Memory B cell (primary cell): ENCODE results near the gene SLC30A7.
"Not testable (repeated sequence)": the region's sequence is repeated elsewhere in the genome, so short reads cannot be mapped to it uniquely, and the experiment has no call there.

Experiments used
- ATAC-seq: fragments of 150-1000 bp; cut with Tn5 transposase; 2 replicates; pipeline ENCODE4 v1.10.0; 2021; ENCODE audit warnings: low read depth, mild to moderate bottlenecking, moderate library complexity
- DNase-seq, 2 donors: peaks; one replicate each; pipeline ENCODE4 v3.0.0; 2022; ENCODE audit warnings: low spot score in 2 of 2
- H3K27ac Mint-ChIP-seq: one replicate; pipeline ENCODE4 v1.8.0; 2022; ENCODE audit warnings: mild to moderate bottlenecking, moderate library complexity, mixed read lengths
- H3K27me3 Mint-ChIP-seq: one replicate; pipeline ENCODE4 v1.8.0; 2022; ENCODE audit warnings: mixed read lengths
- H3K36me3 Mint-ChIP-seq: one replicate; pipeline ENCODE4 v1.8.0; 2022; ENCODE audit warnings: mild to moderate bottlenecking, mixed read lengths
- H3K4me1 Mint-ChIP-seq: one replicate; pipeline ENCODE4 v1.8.0; 2022; ENCODE audit warnings: mixed read lengths
- H3K4me3 Mint-ChIP-seq: one replicate; pipeline ENCODE4 v1.8.0; 2022; ENCODE audit warnings: mild to moderate bottlenecking, moderate library complexity, mixed read lengths
- H3K9me3 Mint-ChIP-seq: one replicate; pipeline ENCODE4 v1.8.0; 2022; ENCODE audit warnings: mixed read lengths

SLC30A7 gene

GRCh38 chr1:100875228-100875627, 20.7 kb upstream of the SLC30A7 start:
- no peaks in the 10 kb centered on the region for H3K36me3 Mint-ChIP-seq
- ATAC-seq (no peak), DNase-seq (no peak)
- H3K27me3 Mint-ChIP-seq = no peaks in the 10 kb centered on the region
- no peak overlapping the region for H3K27ac Mint-ChIP-seq
- H3K9me3 Mint-ChIP-seq = no peaks in the 10 kb centered on the region
- H3K4me1 Mint-ChIP-seq = no peaks in the 10 kb centered on the region
- no peak overlapping the region for H3K4me3 Mint-ChIP-seq

DNA sequence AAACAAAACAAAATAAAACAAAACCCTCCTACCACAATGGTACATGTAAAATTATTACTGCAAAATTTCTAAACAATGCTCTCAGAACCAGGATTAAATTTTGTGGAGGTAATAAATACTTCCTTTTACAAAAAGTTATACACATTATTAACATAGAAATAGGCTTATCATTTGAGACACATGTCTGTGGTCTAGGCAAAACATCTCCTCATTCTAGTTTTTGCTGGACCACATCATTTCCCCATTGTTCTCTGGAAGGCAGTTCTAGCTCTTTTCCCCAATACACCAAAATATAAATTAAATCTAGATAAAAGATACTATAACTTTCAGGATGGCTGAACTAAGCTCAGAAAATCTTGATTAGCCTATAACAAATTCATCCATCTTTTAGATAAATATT, 19.6 kb upstream of the SLC30A7 start:
- Mint-ChIP-seq H3K27ac (no peak overlapping the region), H3K9me3 (no peaks in the 10 kb centered on the region), H3K36me3 (no peaks in the 10 kb centered on the region), H3K4me3 (no peak overlapping the region), H3K4me1 (no peaks in the 10 kb centered on the region), H3K27me3 (no peaks in the 10 kb centered on the region)
- no peak for DNase-seq
- ATAC-seq = no peak

DNA sequence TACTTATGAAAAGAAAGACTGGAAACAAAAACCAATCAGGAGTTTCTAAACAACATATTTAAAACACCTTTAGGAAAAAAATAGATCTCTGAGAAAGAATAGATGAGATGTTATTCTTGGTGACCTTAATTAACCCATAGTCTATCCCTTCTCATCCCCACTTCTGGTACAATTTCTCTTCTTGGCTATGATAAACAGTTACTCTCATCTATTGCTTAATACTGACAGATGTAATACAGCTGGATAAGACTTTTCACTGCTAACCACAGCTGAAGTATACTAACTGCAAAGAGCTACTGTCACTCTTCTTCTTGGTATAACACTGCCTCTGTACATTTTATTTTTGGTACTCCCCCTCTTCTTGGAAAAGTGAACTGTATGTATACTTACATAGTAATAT, 16.5 kb upstream of the SLC30A7 start:
- Mint-ChIP-seq H3K9me3 (no peaks in the 10 kb centered on the region), H3K27ac (no peak overlapping the region), H3K27me3 (no peaks in the 10 kb centered on the region), H3K4me3 (no peak overlapping the region), H3K36me3 (no peaks in the 10 kb centered on the region), H3K4me1 (no peaks in the 10 kb centered on the region)
- DNase-seq (no peak), ATAC-seq (no peak)

GRCh38 chr1:100881687-100882086, 14.2 kb upstream of the SLC30A7 start:
- no peaks in the 10 kb centered on the region for H3K9me3 Mint-ChIP-seq
- ATAC-seq = no peak
- H3K4me1 Mint-ChIP-seq = no peaks in the 10 kb centered on the region
- no peak overlapping the region for H3K27ac Mint-ChIP-seq
- H3K27me3 Mint-ChIP-seq = no peaks in the 10 kb centered on the region
- no peak overlapping the region for H3K4me3 Mint-ChIP-seq
- H3K36me3 Mint-ChIP-seq = no peaks in the 10 kb centered on the region
- DNase-seq = no peak

DNA sequence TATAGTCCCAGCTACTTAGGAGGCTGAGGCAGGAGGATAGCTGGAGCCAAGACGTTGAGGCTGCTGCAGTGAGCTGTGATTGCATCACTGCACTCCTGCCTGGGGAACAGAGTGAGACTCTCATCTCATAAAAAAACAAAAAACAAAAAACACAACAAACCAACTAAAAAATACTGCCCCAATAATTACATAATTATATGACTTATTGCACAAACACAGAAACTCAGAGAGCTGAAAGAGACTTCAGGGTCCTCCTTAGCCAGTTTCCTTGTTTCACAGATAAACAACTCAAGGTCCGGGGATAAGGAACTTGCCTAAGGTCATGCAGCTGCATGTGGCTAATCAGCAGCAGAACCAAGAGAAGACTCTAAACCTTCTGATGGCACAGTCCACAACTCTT, 13.2 kb upstream of the SLC30A7 start:
- DNase-seq (no peak), ATAC-seq (no peak)
- H3K4me1 Mint-ChIP-seq = no peaks in the 10 kb centered on the region
- no peaks in the 10 kb centered on the region for H3K36me3 Mint-ChIP-seq
- H3K27me3 Mint-ChIP-seq = no peaks in the 10 kb centered on the region
- no peak overlapping the region for H3K4me3 Mint-ChIP-seq
- no peaks in the 10 kb centered on the region for H3K9me3 Mint-ChIP-seq
- H3K27ac Mint-ChIP-seq = no peak overlapping the region

- H3K36me3 Mint-ChIP-seq = peaks cover 2% of the 10 kb centered on the region
- no peaks in the 10 kb centered on the region for H3K27me3 Mint-ChIP-seq
- H3K27ac Mint-ChIP-seq = no peak overlapping the region
- DNase-seq (no peak), ATAC-seq (no peak)
- no peaks in the 10 kb centered on the region for H3K4me1 Mint-ChIP-seq
- H3K4me3 Mint-ChIP-seq = no peak overlapping the region
- peaks cover 2% of the 10 kb centered on the region for H3K9me3 Mint-ChIP-seq
Measured at GRCh38 chr1:100883963-100884362, 11.9 kb upstream of the SLC30A7 start.

GRCh38 chr1:100889007-100889406, 6.9 kb upstream of the SLC30A7 start:
- not testable (repeated sequence) for H3K9me3 Mint-ChIP-seq, ATAC-seq, H3K27ac Mint-ChIP-seq, H3K27me3 Mint-ChIP-seq, DNase-seq, H3K4me3 Mint-ChIP-seq, H3K4me1 Mint-ChIP-seq
- peaks cover 13% of the 10 kb centered on the region for H3K36me3 Mint-ChIP-seq

DNA sequence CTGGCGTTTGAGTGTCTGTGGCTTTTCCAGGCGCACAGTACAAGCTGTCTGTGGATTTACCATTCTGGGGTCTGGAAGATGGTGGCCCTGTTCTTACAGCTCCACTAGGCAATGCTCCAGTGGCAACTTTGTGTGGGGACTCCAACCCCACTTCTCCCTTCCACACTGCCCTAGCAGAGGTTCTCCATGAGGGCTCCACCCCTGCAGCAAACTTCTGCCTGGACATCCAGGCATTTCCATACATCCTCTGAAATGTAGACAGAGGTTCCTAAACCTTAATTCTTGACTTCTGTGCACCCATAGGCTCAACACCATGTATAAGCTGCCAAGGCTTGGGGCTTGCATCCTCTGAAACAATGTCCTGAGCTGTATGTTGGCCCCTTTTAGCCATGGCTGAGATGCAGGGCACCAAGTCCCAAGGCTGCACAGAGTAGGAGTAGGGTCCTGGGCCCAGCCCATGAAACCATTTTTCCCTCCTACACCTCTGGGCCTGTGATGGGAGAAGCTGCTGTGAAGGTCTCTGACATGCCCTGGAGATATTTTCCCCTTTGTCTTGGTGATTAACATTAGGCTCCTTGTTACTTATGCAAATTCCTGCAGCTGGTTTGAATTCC, 5.9 kb upstream of the SLC30A7 start:
- H3K4me3 Mint-ChIP-seq, H3K4me1 Mint-ChIP-seq, H3K27ac Mint-ChIP-seq, H3K27me3 Mint-ChIP-seq, ATAC-seq, DNase-seq, H3K9me3 Mint-ChIP-seq: not testable (repeated sequence)
- peaks cover 13% of the 10 kb centered on the region for H3K36me3 Mint-ChIP-seq

- Mint-ChIP-seq H3K4me3 (no peak overlapping the region), H3K4me1 (peaks cover 7% of the 10 kb centered on the region), H3K27me3 (no peaks in the 10 kb centered on the region), H3K36me3 (peaks cover 13% of the 10 kb centered on the region), H3K9me3 (peaks cover 10% of the 10 kb centered on the region), H3K27ac (no peak overlapping the region)
- ATAC-seq (no peak), DNase-seq (no peak)
Measured at GRCh38 chr1:100891380-100891779, 4.5 kb upstream of the SLC30A7 start.

DNA sequence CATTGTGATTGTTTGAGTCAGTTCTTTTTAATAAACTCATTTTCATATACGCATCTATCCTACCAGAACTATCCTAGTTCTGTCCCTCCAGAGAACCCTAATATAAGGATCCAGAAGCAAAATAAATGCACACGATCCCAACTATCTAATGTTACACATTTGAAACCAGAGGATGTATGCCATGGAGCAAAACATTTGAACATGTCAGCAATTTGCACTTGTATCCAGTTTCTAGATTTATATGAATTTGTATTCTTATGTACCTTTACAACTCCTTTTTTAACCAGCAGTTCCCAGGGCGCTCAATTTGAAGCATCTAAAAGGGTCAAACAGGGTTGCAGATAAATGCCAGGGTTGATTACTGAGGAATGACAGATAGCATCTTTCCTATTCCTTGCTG, 3.3 kb upstream of the SLC30A7 start:
- Mint-ChIP-seq H3K4me1 (peaks cover 13% of the 10 kb centered on the region), H3K27ac (no peak overlapping the region), H3K4me3 (no peak overlapping the region), H3K9me3 (peaks cover 10% of the 10 kb centered on the region), H3K27me3 (no peaks in the 10 kb centered on the region), H3K36me3 (peaks cover 13% of the 10 kb centered on the region)
- no peak for DNase-seq
- no peak for ATAC-seq

DNA sequence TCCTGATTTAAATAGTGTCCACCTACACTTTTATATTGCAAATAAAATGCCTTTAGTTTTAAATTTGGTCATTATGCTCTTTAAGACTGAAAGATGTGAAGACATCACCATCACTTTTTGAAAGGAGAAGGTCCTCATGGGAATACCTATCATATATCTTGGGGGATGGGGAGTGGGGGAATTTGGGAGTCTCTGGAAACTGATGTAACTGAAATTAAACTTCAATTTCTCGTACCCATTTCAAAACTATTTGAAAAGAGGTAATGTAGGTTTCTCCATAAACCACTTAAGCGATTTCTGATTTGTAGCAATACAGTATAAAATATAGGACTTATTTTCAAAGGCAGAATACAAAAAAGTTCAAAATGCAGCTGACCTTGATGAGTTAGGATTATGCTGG, 2.2 kb upstream of the SLC30A7 start:
- H3K4me3 Mint-ChIP-seq = no peak overlapping the region
- ATAC-seq (no peak), DNase-seq (no peak)
- peaks cover 19% of the 10 kb centered on the region for H3K4me1 Mint-ChIP-seq
- no peaks in the 10 kb centered on the region for H3K27me3 Mint-ChIP-seq
- peaks cover 8% of the 10 kb centered on the region for H3K9me3 Mint-ChIP-seq
- peaks cover 10% of the 10 kb centered on the region for H3K36me3 Mint-ChIP-seq
- H3K27ac Mint-ChIP-seq = no peak overlapping the region

DNA sequence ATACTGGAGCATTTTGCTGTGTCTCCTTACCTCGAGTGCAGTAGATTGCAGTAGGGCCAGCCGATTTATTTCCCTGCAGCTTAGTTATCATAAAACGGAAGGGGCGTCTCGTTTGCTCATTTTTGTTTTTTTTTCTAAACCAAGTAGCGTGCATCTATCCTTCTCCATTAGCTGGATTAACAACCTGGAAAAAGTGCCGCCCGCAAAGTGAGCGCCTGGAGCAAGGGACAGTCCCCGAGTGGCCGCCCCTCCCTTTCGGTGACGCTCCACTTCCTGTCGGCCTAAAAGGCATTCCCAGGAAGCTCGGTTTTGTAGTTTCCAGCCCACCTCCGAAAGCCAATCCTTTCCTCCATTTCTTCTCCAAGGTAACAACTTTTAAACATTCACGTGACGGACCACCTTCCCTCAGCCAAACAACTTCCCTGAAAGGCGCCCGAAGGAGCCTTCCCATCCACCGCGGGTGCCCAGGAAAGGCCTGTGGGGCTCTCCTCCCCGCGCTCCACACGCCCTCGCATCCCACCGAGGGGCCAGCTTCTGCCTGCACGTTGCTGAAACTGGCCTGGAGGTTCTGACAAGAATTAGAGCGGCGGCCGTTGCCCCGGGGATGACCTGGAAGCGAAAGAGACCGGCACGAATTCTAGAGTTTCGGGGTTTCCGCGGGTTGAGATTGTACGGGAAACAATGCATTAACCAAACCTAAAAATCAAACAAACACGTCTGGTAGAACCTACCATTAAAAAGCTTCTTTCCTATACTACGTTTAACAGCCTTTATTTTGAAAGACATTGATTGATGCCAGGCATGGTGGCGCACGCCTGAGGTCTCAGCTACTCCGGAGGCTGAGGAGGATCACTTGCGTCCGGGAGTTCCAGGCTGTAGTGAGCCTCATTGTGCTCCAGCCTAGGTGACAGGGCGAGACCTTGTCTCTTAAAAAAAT, 1.0 kb upstream of the SLC30A7 start, which contains the start of gene EXTL2:
TSS of gene EXTL2 (minus strand) at position 240 of the 937 bp plus-strand sequence. CDS start 6,085 bp downstream, outside the sequence.
- ATAC-seq (peak; percentile 12), DNase-seq (peak; percentile 16 to 41)
- peak within 1 kb of the TSS; percentile 99 for H3K27ac Mint-ChIP-seq
- H3K4me1 Mint-ChIP-seq = peaks cover 21% of the 10 kb centered on the region
- H3K36me3 Mint-ChIP-seq = peaks cover 15% of the 10 kb centered on the region
- no peaks in the 10 kb centered on the region for H3K27me3 Mint-ChIP-seq
- peak within 1 kb of the TSS; percentile 99 for H3K4me3 Mint-ChIP-seq
- peaks cover 8% of the 10 kb centered on the region for H3K9me3 Mint-ChIP-seq

DNA sequence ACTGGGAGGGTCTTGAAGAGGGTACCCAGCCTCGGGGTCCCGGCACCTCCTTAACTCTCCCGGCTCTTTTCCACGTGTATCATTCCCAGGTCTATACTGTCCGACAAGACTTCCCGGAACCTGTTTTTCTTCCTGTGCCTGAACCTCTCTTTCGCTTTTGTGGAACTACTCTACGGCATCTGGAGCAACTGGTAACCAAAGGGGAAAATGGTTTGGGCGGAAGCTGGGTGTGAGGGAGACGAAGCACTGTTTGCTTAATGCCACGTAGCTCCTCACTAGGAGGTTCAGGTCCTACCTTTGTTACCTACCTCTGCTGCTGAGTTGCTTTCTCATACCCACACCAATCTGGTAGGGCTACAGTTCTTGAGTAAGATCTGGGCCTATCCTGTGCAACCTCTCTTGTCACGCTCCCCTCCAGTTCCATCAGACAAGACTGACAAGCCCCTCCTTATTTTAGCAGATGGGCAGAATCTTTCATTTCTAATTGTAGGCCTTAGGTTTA, 642 bp downstream of the SLC30A7 start:
- Mint-ChIP-seq H3K4me3 (peak overlapping the region; percentile 99), H3K27ac (peak overlapping the region; percentile 99), H3K4me1 (peaks cover 22% of the 10 kb centered on the region), H3K27me3 (no peaks in the 10 kb centered on the region), H3K36me3 (peaks cover 5% of the 10 kb centered on the region), H3K9me3 (no peaks in the 10 kb centered on the region)
- ATAC-seq (peak; percentile 65), DNase-seq (peak; percentile 52 to 57)

DNA sequence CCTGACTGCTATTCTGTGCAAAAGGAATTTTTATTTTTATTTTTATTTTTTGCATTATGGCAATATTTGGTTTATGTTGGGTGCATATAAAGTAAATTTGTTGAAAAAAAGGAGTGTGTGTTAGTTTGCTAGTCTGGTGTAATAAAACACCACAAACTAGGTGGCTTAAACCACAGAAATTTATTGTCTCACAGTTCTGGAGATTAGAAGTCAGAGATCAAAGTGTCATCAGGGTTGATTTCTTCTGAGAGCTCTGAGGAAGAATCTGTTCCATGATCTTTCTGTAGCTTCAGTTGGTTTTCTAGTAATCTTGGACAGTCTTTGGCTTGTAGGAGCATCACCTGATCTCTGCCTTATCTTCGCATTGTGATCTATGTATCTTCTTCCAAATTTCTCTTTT, 6.5 kb downstream of the SLC30A7 start:
- H3K4me3 Mint-ChIP-seq = no peak overlapping the region
- no peak overlapping the region for H3K27ac Mint-ChIP-seq
- ATAC-seq (no peak), DNase-seq (no peak)
- peaks cover 4% of the 10 kb centered on the region for H3K9me3 Mint-ChIP-seq
- H3K36me3 Mint-ChIP-seq = peaks cover 28% of the 10 kb centered on the region
- H3K4me1 Mint-ChIP-seq = peaks cover 14% of the 10 kb centered on the region
- no peaks in the 10 kb centered on the region for H3K27me3 Mint-ChIP-seq
